ENCODE results near the gene BHMT.

BHMT gene

DNA sequence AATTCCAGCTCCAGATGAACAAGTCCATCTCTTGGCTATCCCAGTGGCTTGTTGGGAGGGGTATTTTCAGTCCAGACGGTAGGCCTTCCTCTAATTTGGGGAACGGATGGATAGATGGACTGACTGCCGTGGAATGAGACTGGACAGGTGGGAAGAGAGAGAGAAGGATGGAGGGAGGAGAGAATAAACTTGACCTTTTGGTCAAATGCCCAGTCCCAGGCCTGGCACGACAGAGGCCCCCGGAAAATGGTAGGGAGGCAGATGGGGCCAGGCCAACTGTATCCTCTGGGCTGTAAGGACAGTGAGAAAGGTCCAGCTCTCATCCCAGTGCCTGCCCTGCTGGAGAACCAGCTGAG lies 1.1 kb downstream of the BHMT start:
- ChIA-PET CTCF (interaction anchor here (0.6 kb wide), 1 partner anchor 20 kb away, joined by 7 read pairs; no protein-coding TSS in a partner anchor), POLR2A (no interaction called here)
- TF ChIP-seq SP1 (IDR thresholded peaks at IDR 0.05) (no peak), ARNT (IDR thresholded peaks at IDR 0.05) (no peak), FOXA1 (IDR thresholded peaks at IDR 0.05) (no peak), SUZ12 (IDR thresholded peaks at IDR 0.05) (no peak), BHLHE40 (IDR thresholded peaks at IDR 0.05; ENCODE audit: borderline replicate concordance) (no peak), FOXM1 (IDR thresholded peaks at IDR 0.05; ENCODE audit: borderline replicate concordance) (no peak), L3MBTL2 (conservative IDR thresholded peaks at IDR 0.05) (no peak), FOXK2 (IDR thresholded peaks at IDR 0.05) (no peak), ELF4 (IDR thresholded peaks at IDR 0.05) (no peak), TARDBP (IDR thresholded peaks at IDR 0.05) (no peak), HDGF (IDR thresholded peaks at IDR 0.05; ENCODE audit: borderline replicate concordance) (no peak), LEF1 (IDR thresholded peaks at IDR 0.05; ENCODE audit: borderline replicate concordance) (no peak), CTBP1 (IDR thresholded peaks at IDR 0.05; ENCODE audit: borderline replicate concordance) (no peak), NFRKB (IDR thresholded peaks at IDR 0.05) (no peak)
- TF ChIP-seq, protein P1, sequence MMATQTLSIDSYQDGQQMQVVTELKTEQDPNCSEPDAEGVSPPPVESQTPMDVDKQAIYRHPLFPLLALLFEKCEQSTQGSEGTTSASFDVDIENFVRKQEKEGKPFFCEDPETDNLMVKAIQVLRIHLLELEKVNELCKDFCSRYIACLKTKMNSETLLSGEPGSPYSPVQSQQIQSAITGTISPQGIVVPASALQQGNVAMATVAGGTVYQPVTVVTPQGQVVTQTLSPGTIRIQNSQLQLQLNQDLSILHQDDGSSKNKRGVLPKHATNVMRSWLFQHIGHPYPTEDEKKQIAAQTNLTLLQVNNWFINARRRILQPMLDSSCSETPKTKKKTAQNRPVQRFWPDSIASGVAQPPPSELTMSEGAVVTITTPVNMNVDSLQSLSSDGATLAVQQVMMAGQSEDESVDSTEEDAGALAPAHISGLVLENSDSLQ (IDR thresholded peaks at IDR 0.05), result no peak
- no peak for DNase-seq (ENCODE audit: extremely low spot score)

- DNase-seq (ENCODE audit: extremely low spot score), result no peak
- POLR2A ChIA-PET, result no interaction called here
- TF ChIP-seq, protein P1 (IDR thresholded peaks at IDR 0.05), result no peak
- no peak for TF ChIP-seq SP1 (IDR thresholded peaks at IDR 0.05)
- no peak for TF ChIP-seq FOXM1 (IDR thresholded peaks at IDR 0.05; ENCODE audit: borderline replicate concordance)
- TF ChIP-seq LEF1 (IDR thresholded peaks at IDR 0.05; ENCODE audit: borderline replicate concordance), result no peak
- no peak for TF ChIP-seq BHLHE40 (IDR thresholded peaks at IDR 0.05; ENCODE audit: borderline replicate concordance)
- no peak for TF ChIP-seq FOXK2 (IDR thresholded peaks at IDR 0.05)
- no peak for TF ChIP-seq ARNT (IDR thresholded peaks at IDR 0.05)
- TF ChIP-seq HDGF (IDR thresholded peaks at IDR 0.05; ENCODE audit: borderline replicate concordance), result no peak
- no peak for TF ChIP-seq ELF4 (IDR thresholded peaks at IDR 0.05)
- no peak for TF ChIP-seq SUZ12 (IDR thresholded peaks at IDR 0.05)
- CTCF ChIA-PET, result no interaction called here
Observed at GRCh38 chr5:79119486-79119885, 7.9 kb downstream of the BHMT start.

GRCh38 chr5:79120221-79120620 lies 8.6 kb downstream of the BHMT start:
- no peak for DNase-seq (ENCODE audit: extremely low spot score)
- TF ChIP-seq SUZ12 (IDR thresholded peaks at IDR 0.05), result no peak
- TF ChIP-seq NFRKB (IDR thresholded peaks at IDR 0.05), result no peak
- no peak for TF ChIP-seq FOXA1 (IDR thresholded peaks at IDR 0.05)
- no peak for TF ChIP-seq L3MBTL2 (conservative IDR thresholded peaks at IDR 0.05)
- no peak for TF ChIP-seq FOXM1 (IDR thresholded peaks at IDR 0.05; ENCODE audit: borderline replicate concordance)
- no peak for TF ChIP-seq ELF4 (IDR thresholded peaks at IDR 0.05)
- no peak for TF ChIP-seq HDGF (IDR thresholded peaks at IDR 0.05; ENCODE audit: borderline replicate concordance)
- POLR2A ChIA-PET, result no interaction called here
- CTCF ChIA-PET, result no interaction called here

DNA sequence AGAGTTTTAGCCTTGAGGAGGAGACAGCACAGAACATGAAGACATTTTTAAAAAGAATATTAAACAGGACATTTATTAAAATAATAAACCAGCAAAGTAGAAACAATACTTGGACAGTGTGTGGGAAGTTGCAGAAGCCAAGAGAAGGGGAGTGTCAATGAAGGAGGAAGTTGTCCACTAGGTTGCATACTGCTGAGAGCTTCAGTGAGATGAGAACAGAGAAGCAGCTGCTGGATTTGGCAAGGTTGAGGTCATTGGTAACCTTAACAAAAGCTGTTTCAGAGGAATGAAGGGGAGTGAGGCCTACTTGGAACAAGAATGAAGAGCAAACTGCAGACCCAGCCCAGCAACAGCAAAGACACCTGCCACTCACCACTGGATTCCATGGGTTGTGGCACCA lies 11.4 kb downstream of the BHMT start:
- ChIA-PET POLR2A (no interaction called here), CTCF (interaction anchor here (2.1 kb wide), 1 partner anchor 10 kb away, joined by 7 read pairs; no protein-coding TSS in a partner anchor)
- no peak for DNase-seq (ENCODE audit: extremely low spot score)
- TF ChIP-seq ZNF384 (IDR thresholded peaks at IDR 0.05) (no peak), NFRKB (IDR thresholded peaks at IDR 0.05) (no peak), ELF4 (IDR thresholded peaks at IDR 0.05) (no peak), FOXM1 (IDR thresholded peaks at IDR 0.05; ENCODE audit: borderline replicate concordance) (no peak), FOXA1 (IDR thresholded peaks at IDR 0.05) (no peak), TARDBP (IDR thresholded peaks at IDR 0.05) (no peak), L3MBTL2 (conservative IDR thresholded peaks at IDR 0.05) (no peak), CTBP1 (IDR thresholded peaks at IDR 0.05; ENCODE audit: borderline replicate concordance) (no peak), BHLHE40 (IDR thresholded peaks at IDR 0.05; ENCODE audit: borderline replicate concordance) (no peak), SUZ12 (IDR thresholded peaks at IDR 0.05) (no peak)

GRCh38 chr5:79124607-79125006 lies 13.0 kb downstream of the BHMT start:
- TF ChIP-seq, protein P1 (IDR thresholded peaks at IDR 0.05), result peak; percentile 30; the same call in 1 of the 2 replicates
- TF ChIP-seq BHLHE40 (IDR thresholded peaks at IDR 0.05; ENCODE audit: borderline replicate concordance), result no peak
- POLR2A ChIA-PET, result no interaction called here
- no peak for DNase-seq (ENCODE audit: extremely low spot score)
- CTCF ChIA-PET, result interaction anchor here (0.7 to 2.1 kb wide), 3 partner anchors 9 to 104 kb away, joined by 4 to 7 read pairs (median 5); no protein-coding TSS in a partner anchor

- POLR2A ChIA-PET, result no interaction called here
Observed at GRCh38 chr5:79130781-79131180, 19.2 kb downstream of the BHMT start.

DNA sequence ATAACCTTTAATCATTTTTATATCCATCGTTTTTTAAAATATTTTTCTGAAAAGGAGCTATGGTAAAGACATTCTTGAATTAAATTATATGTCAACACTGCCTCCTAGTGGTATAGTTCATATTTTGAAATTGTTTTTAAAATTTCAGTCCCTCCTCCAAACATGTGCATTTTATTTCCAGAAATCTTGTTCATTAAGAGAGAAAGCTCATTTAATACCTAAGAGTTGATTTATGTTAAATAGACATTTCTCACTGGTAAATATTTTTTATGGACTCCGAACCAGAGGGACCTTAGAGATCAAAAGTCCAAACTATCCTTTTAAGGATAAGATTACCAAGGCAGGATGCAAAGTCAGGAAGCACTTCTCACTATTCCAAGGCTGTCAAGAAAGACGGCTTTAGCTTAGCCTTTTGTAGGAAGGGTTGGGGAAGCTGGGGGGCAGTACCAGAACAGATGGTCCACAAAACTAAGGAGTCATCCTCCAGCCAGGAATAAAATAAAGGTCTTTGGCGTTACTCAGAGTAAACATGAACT lies 21.6 kb downstream of the BHMT start:
- ChIA-PET CTCF (interaction anchor here (0.5 to 5.2 kb wide), 37 partner anchors 9 to 1368 kb away, joined by 3 to 200 read pairs (median 4); no protein-coding TSS in a partner anchor), POLR2A (interaction anchor here (0.7 to 1.3 kb wide), 4 partner anchors 103 to 479 kb away, joined by 3 to 5 read pairs (median 4); partner anchors contain the start of genes JMY and TENT2)
- DNase-seq (ENCODE audit: extremely low spot score), result no peak
- TF ChIP-seq TARDBP (IDR thresholded peaks at IDR 0.05) (no peak), NFRKB (IDR thresholded peaks at IDR 0.05) (no peak), ZNF384 (IDR thresholded peaks at IDR 0.05) (no peak)

More at GRCh38 chr5:79130781-79131180, 19.2 kb downstream of the BHMT start:
- no peak for DNase-seq (ENCODE audit: extremely low spot score)
- TF ChIP-seq FOXM1 (IDR thresholded peaks at IDR 0.05; ENCODE audit: borderline replicate concordance), result no peak
- TF ChIP-seq CTBP1 (IDR thresholded peaks at IDR 0.05; ENCODE audit: borderline replicate concordance), result no peak
- no peak for TF ChIP-seq FOXK2 (IDR thresholded peaks at IDR 0.05)
- CTCF ChIA-PET, result interaction anchor here (0.6 to 3.0 kb wide), 3 partner anchors 24 to 106 kb away, joined by 3 to 18 read pairs (median 18); no protein-coding TSS in a partner anchor

Data from HEK293T (cell line).